SH-SY5Y (cell line): ENCODE data around the gene HDAC9.

Experiments used
- GATA2 ChIP-seq: IDR thresholded peaks from 2 replicates; pipeline ENCODE4 v1.6.1; 2011; ENCODE audit warnings: mild to moderate bottlenecking, low read depth, low read length
- GATA3 ChIP-seq: IDR thresholded peaks from 2 replicates; pipeline ENCODE4 v1.6.1; 2011; ENCODE audit warnings: low read depth, mild to moderate bottlenecking, low read length, moderate library complexity

- TF ChIP-seq GATA3 (no peak), GATA2 (no peak)
Observed at GRCh38 chr7:18532813-18533212, 37.3 kb downstream of the HDAC9 start.
